Nucleus accumbens (tissue), 56 donors: ENCODE data around the gene CAPNS2.
"Not testable (repeated sequence)": the region's sequence is repeated elsewhere in the genome, so short reads cannot be mapped to it uniquely, and the experiment has no call there.

Source experiments
- DNase-seq, 56 donors: peaks; one replicate each; lab custom pipeline; 2025; lab: John Stamatoyannopoulos, UW

CAPNS2 gene

DNA sequence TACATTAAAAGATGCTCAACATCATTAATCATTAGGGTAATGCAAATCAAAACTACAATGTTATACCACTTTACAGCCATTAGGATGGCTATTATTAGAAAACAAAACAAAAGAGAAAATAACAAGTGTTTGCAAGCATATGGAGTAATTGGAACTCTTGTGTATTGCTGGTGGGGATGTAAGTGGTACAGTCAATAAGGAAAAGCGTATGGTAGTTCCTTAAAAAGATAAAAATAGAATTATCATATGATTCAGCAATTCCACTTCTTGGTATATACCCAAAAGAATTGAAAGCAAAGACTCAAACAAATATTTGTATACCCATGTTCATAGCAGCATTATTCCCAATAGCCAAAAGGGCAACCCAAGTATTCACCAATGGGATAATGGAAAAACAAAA, 1.4 kb upstream of the CAPNS2 start:
- DNase-seq, result no peak

DNA sequence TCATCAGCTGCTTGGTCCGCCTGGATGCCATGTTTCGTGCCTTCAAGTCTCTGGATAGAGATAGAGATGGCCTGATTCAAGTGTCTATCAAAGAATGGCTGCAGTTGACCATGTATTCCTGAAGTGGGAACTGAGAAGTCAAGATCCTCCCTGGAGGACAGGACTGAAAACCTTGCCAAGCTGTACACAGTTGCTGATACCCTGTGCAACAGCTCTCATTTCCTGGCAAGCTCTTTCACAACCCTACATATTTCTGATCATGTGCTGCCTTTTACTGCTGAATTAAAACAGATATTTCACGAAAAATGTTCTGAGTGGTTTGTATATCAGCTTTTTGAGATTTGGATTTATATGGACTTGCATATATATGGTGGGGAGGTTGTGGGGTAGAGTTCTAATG, 898 bp downstream of the CAPNS2 start:
- no peak for DNase-seq

DNA sequence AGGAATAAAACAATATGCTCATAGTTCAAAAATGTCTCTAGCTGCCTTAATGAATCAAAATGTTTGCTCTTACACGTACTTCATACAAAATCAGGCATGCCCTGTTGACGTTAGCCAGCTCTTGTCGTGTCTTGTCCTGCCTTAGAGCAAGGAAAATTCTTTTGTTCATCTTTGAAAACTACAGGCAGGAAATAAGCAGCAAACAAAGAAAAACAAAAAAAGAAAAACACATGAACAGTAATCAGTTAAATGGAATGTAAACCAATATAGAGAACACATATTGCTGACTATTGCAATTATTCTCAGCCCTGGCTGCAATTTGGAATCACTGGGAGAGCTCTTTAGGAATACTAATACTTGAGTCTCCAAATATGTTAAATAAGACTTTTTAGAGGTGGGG, 1.7 kb downstream of the CAPNS2 start:
- DNase-seq, result no peak

DNA sequence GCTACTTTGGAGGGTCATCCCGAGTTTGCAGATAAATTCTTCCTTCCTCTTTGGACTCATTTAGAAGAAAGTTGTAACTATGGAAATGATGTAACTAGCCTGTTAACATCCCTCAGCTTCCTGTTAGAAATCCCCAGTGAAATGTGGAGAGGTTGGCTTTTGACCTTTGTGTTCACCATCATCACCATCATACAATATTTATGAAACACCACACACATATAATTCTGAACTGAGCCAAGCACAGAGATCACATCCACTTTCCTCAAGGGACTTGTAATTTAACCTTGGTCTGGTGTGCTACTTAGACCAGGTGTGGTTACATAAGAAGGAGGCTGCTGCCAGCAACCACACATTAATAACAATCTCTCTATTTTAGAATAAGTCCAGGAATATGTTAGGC, 2.5 kb downstream of the CAPNS2 start:
- DNase-seq, result no peak

DNA sequence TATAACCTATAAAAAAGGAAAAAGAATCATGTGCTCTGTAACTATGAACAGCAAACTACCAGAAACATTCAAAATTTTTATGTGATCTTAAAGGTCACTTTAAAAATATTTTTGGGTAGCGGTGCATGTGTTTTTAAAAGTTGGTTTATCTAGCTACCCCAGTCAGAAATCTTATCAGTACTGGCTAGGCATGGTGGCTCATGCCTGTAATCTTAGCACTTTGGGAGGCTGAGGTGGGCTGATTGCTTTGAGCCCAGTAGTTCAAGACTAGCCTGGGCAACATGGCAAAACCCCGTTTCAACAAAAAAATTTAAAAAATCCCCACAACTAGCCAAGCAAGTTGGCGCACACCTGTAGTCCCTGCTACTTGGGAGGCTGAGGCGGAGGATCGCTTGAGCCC, 3.7 kb downstream of the CAPNS2 start:
- DNase-seq, result no peak

DNA sequence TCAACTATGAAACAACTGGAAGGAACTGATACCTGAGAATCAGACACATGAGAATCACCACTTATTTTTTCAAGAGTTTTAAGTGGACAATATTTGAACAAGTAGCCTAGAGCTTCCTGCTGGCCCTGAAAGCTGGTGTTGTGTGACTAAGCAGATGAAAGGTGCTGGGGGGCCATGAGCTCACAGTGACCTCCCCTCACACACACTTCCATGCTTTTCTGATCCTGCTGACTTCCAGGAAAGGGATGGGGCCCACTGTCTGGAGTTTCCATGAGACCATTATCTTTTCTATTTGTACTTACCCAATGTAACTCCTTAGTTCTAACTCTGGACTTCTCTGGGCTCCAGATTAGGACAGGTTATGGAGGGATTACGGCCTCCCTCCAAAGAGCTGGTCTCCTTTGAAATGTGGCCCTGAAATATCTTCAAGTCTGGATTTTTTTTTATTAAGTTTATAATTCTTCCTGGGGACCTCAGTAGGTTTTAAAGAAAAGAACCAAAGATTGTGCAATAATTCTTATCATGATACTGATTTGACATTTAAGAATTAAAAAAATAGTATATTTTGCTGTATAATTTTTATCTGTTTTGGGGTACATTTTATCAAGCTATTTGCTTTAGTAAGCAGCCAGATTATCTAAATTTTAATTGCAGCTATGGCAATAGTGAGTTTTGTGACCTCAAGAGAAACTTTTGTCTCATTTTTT, 4.9 kb downstream of the CAPNS2 start:
- no peak for DNase-seq

DNA sequence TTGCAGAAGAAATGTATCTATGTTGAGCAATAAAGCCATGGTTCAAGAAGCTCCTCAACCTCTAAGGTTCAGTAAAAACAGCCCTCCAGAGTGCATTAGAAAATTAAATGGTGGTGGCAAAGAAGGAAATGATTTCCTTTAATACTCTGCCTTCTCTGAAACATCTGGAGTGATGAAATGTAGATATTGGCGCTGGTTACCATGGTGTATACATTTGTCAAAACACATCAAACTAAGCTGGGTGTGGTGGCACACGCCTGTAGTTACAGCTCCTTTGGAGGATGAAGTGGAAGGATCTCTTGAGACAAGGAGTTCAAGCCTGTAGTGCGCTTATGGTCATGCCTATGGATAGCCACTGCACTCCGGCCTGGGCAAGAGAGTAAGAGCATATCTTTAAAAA, 6.0 kb downstream of the CAPNS2 start:
- no peak for DNase-seq

DNA sequence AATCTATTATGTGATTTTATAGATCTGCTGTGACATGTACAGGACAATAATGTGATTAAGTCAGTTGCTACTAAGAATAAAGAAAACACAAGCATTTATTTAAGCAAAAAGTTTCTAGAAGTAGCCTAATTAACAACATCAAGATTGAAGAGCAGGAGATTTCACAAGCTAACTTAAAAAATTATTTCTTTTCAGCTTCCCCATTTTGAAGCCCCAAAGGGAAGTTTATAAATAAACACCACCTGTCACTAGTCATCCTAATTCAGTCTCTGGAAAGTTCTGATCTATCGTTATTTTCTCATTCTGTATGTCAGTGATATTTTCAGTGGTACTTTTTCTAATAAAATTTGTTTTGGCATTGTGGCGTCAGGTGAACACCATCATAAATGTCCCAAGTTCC, 8.3 kb downstream of the CAPNS2 start:
- no peak for DNase-seq

DNA sequence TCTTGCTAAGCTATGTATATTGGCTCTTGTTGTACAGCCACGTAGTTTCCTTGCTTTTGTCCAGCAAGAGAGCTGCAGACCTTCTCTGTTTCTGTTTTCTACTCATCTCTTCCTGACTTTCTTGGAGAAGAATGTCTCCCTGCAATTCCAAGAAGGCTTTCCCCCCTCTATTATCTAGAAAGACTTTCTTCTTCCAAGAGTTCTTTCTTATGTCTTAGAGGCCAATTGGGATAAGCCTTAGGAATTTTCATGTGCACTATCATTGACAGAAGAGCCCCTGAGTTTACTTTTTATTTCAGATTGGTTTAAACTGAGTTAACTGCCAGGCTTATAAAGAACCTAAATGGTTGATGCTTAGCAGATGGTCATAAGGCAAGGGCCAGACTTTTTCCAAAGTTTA, 9.0 kb downstream of the CAPNS2 start:
- DNase-seq, result no peak

DNA sequence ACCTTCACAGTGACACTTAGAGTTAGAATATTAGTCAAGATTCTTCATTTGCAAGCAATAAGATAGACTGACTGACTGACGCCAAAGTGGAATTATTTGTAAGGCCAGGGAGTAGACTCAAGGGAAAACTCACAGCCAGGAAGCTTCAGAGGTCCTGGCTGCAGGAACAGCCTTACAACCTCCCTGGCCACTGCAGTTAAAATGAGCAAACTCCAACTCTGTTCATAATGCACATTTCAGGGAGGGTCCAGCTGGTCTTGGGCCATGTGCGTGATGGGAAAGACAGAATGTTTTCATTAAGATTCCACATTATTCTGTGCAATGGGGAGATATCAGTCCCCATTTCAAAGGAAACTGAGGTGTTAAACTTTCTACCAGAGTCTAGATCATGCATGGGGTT, 9.9 kb downstream of the CAPNS2 start:
- no peak for DNase-seq

DNA sequence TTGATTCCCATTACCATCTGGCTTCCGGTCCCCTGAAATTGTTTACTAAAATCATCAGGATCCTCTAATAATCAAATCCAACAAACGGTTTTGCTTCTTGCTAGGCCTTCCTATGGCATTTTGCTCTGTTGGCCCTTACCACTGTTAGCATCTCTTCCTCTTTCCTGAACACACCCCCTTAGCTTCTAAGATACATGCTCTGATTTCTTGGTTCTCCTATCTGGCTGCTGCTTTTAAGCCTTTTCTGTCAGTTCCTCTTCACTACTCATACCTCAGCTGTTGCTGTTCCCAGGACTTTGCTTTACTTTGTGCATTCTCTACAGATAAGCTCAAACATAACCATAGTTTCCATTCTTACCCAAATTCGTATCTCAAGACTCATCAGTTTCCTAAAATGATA, 11.4 kb downstream of the CAPNS2 start:
- DNase-seq, result no peak

DNA sequence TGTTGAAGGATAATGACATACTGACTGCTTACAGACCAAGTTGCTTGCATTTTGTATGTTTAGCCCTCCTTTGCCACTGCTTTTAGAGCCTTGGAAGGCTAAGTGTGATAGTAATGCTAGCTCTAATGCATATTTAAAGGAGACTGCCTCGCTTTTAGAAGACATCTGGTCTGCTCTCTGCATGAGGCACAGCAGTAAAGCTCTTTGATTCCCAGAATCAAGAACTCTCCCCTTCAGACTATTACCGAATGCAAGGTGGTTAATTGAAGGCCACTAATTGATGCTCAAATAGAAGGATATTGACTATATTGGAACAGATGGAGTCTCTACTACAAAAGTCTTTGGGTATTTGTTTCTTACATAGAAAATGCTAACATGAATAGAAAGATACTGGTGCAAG, 19.1 kb downstream of the CAPNS2 start:
- DNase-seq, result no peak

DNA sequence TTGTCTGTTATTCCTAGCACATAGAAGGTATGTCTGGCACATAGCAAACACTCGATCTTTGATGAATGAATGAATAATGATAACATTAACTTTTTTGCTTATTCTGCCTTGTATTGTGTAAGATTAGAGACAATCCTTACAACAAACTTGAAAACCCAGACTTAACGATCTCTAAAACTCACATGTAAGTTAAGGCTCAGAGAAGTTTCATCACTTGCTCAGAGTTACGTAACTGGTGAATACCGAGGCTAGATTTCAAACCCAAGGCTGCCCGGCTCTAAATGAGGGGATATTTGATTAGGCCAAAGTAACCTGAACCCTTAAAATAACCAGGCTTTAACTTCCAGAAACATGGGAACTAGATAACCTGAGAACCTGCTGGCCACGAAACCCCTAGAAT, 22.3 kb downstream of the CAPNS2 start:
- no peak for DNase-seq

DNA sequence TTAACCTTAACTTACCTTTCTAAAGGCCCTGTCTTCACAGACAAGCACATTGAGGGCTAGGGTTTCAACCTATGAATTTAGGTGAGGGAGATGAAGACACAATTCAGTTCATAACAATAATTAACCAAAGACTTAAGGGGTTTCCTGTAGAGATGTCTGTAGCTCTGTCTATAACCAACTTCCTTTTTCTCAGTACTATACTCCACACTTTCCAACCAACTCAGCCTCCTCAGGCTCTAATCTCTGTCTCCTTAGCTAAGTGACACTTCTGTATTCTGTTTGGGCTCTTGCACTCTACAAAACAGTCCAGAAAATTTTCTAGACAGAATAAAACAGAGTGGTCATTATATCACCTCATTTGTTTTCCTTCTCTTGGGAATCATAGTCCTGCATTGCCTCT, 25.8 kb downstream of the CAPNS2 start:
- DNase-seq, result no peak

DNA sequence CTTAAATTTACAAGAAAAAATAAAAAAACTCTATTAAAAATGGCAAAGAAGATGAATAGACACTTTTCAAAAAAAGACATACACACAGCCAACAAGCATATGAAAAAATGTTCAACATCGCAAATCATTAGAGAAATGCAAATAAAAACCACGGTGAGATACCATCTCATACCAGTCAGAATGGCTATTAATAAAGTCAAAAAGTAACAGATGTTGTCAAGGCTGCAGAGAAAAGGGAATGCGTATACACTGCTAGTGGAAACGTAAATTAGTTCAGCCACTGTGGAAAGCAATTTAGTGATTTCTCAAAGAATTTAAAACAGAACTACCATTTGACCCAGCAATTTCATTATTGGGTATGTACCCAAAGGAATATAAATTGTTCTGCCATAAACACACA, 31.4 kb downstream of the CAPNS2 start:
- no peak for DNase-seq

DNA sequence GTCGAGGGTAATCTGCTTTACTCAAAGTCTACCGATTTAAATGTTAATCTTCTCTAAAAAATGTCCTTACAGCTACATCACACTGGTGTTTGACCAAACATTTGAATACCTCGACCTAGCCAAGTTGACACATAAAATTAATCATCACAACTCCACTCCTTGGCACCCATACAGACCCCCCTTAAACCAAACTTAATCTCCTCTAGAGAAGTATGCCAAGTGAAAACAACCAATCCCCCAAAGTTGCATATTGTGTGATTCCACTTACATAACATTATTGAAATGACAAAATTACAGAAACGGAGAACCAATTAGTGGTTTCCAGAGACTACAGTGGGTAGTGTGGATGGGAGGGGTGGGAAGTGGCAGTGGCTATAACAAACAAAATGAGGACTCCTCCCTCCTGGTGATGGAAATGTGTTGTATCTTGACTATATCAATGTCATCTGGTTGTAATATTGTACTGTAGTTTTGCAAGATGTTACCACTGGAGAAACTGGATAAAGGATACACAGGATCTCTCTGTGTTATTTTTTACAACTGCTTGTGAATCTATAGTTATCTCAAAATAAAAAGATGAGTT, 39.4 kb downstream of the CAPNS2 start:
- no peak for DNase-seq

DNA sequence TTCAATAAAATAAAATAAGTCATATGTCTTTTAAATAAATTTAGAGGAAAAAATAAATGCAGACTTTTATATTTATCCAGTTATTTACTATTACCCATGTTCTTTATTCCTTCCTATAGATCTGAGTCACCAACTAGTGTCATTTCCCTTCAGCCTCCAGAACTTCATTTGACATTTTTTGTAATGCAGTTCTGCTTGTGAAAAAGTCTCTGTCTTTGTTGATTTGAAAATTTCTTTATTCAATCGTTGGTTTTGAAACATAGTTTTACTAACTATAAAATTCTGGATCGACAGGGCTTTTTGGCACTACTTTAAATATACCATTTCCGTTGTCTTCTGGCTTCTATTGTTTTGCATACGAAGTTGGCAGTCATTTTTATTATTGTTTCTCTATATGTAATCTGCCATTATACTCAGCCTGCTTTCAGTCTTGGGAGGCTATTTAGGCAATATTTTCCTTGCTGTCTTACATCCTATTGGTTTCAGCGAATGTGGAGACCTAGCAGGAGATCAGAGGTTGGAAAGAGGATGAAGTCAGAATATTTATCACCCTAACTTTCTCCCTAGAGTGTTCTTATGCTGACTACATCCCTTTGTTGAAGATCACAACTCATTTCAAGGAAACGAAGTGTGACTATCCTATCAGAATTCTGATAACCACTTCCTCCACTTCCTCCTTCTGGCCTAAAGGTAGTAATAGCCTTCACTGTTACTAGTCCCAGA, 47.3 kb downstream of the CAPNS2 start:
- DNase-seq, result no peak

DNA sequence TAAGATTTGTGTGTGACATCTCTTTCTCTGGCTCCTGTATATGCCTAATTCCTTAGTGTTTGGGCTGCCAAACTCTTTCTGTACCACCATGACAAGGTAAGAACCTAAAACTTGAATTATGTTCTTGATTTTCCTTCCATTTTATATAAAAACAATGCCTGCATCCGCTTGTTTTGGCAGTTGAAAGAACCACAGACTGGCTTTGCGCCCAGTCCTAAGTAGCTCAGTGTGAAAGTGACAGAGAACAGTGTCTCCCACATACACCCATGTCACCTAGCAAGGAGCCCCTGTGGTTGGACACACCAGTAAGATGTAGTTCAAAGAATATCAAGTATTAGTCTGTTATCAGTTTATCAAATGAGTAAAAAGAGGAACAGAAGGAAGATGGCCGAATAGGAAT, 48.6 kb downstream of the CAPNS2 start:
- no peak for DNase-seq

DNA sequence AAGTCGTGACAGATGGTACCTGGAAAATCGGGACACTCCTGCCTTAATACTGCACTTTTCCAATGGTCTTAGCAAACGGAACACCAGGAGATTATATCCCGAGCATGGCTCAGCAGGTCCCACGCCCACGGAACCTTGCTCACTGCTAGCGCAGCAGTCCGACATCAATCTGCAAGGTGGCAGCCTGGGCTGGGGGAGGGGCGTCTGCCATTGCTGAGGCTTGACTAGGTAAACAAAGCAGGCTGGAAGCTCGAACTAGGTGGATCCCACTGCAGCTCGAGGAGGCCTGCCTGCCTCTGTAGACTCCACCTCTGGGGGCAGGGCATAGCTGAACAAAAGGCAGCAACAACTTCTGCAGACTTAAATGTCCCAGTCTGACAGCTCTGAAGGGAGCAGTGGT, 49.2 kb downstream of the CAPNS2 start:
- DNase-seq, result not testable (repeated sequence)
